Daoy (cell line): Measurements from ENCODE around the gene CCDC7. TPM values are rescaled to one million over a fixed set of nuclear protein-coding genes. Genes with fewer than 3 reads are reported as not detected.
"Not testable (repeated sequence)": the region's sequence is repeated elsewhere in the genome, so short reads cannot be mapped to it uniquely, and the experiment has no call there.

Source experiments
- DNase-seq: peaks from one replicate; pipeline ENCODE4 v3.0.0-alpha.2; 2015; ENCODE audit warnings: low read depth
- total RNA-seq: library from RNA; depleted of rRNA; stranded (reverse); fragments of >200 nt; shearing (Covaris generic); gene quantifications from 2 replicates; pipeline ENCODE4 v1.2.3, GENCODE V29; 2014; rRNA removed

CCDC7 gene
- total RNA-seq = 1.8 and 4.4 TPM in 2 replicates

DNA sequence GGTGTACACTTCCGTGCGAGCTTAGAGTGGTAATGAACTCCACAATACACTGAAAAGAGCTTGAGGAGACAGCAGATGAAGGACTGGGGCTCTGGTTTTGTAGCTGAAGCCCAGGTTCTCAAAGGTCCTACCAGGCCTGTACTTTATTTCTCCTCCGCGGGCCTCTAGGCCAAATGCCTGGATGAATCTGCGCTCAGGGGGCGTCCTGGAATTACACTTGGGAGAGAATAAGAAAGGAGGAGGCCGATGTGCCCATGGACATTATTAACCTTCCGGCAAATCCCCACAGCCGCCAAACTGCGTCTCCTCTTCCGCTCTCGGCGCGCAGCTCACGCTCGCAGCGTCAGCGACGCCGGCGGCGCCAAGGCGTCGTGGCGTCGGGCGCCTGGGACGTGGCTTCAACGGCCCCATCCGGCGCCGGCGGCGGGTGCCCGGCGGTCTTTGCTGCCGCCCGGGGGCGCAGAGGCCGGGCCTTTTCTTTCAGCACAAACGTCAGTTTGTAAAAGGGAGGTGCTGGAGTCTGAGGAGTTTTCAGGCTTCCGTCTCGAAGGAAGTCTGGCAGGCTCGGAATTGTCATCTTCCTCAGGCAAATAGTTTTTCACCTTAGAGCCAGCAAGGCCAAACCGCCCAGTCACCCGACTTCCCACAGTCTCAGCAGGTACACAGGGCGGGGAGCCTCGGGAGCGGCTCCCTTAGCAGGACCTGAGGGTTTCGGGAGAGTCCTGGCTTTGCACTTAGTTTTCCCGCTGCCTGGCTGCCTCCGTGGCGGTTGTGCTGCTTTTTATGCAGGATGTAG is at the start of gene CCDC7:
CCDC7 (plus strand) TSS at position 401 of the 796 bp plus-strand sequence. CDS start 5,503 bp downstream, outside the sequence.
- peak; percentile 90 for DNase-seq

DNA sequence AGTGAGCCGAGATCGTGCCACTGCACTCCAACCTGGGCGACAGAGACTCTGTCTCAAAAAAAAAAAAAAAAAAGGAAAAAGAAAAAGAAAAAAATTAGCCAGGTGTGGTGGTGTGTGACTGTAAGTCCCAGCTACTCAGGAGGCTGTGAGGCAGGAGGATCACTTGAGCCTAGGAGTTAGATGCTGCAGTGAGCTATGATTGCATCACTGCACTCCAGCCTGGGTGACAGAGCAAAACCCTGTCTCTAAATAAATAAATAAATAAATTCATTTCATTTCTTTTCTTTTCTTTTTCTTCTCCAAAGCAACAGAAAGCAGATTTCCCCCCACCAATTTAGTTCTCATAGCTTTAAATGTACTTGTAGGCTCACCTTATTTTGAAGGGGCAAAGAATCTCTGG is 48.8 kb upstream of the CCDC7 start:
- not testable (repeated sequence) for DNase-seq

DNA sequence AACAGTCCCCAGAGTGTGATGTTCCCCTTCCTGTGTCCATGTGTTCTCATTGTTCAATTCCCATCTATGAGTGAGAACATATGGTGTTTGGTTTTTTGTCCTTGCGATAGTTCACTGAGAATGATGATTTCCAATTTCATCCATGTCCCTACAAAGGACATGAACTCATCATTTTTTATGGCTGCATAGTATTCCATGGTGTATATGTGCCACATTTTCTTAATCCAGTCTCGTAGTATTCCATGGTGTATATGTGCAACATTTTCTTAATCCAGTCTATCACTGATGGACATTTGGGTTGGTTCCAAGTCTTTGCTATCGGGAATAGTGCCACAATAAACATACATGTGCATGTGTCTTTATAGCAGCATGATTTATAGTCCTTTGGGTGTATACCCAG is 46.2 kb upstream of the CCDC7 start:
- not testable (repeated sequence) for DNase-seq

DNA sequence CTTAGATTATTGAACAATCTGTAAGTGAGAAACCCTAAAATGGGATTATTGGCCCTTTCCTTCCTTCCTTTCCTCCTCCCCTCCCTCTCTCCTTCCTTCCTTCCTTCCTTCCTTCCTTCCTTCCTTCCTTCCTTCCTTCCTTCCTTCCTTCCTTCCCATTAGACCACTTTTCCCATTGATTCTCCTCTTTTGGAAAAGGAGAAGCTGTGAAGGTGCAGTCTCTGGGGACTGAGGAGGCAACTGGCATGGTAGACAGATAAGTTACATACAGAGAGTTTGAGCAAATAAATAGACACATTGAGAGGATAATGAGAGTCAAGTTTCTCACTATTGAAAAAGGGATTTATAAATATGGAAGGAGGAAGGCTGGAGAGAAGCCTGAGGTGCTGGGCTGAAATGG is 45.0 kb upstream of the CCDC7 start:
- DNase-seq = no peak

DNA sequence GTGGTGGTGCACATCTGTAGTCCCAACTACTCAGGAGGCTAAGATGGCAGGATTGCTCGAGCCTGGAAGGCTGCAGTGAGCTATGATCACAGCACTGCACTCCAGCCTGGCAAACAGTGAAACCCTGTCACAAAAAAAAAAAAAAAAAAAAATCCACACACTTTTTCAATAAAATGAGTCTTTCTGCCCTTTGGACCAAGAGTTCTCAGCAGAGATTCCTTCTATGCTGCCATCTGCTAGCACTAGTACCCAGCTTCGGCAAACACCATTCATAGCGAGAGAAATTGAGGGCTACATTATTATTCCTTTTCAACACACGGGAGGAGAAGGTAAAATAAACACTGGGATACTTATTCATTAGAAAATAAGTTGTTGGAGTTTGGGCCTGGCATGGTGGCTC is 43.4 kb upstream of the CCDC7 start:
- DNase-seq = no peak

DNA sequence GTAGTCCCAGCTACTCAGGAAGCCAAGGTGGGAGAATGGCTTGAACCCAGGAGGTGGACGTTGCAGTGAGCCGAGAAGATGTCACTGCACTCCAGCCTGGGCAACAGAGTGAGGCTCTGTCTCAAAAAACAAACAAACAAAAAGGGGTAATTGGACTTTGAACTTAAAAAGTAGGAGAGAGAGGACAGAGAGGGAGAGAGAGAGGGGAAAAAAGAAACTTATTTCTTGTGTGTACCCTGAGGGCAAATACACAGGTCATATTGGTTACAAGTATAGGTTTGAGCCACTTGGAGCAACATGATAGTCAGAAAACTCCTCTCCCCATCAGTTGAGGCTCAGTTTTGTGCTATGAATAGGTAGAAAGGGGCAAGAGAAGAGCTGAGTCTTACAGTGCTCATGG is 42.8 kb upstream of the CCDC7 start:
- DNase-seq = no peak

DNA sequence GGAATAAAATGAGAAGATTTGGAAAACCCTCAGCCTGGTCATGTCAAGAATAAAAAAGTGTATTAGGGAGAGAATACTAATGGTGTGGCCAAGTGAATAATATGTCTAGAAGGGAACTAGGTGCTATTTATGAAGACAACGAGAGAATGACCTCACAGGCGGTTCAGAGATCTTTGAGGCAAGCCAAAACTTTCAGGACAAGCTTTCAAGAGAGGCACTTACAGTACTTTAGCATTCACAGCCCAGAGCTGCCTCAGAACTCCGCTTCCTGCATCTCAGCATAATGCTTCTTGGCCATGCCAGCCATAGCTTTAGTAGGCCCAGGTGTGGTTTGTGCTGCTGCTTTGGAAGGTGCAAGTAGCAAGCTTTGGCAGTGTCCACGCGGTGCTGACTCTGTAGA is 37.2 kb upstream of the CCDC7 start:
- no peak for DNase-seq

DNA sequence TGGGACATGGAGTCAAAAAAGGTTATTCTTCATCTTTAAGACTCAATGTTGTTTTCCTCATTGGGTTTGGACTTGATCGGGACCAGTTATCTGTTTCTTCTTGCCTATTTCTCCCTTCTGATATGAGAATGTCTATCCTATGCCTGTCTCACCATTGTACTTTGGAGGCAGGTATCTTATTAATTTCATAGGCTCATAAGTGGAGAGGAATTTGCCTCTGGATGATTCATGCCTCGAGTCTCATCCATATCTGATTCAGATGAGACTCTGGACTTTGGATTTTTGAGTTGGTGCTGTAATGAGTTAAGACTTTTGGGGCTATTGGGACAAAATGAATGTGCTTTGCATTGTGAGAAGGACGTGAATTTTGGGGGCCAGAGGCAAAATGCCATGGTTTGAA is 36.2 kb upstream of the CCDC7 start:
- DNase-seq = no peak

DNA sequence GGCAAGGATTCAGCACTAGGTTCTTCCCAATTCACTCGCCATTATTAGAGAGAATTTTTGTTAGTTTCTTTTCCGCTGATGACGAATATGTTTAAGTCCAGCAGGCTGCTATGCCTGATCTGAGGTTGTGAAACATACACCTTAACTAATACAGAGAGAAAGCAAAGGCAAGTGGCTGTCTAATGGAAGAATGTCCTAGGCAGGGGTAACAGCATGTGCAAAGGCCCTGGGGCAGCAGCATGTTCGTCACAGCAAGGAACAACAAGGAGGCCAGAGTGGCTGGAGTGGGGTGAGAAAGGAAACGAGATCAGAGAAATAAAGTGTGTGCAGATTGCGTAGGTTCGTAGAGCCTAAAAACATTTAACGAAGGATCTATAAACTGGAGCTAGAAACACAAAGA is 35.4 kb upstream of the CCDC7 start:
- no peak for DNase-seq

DNA sequence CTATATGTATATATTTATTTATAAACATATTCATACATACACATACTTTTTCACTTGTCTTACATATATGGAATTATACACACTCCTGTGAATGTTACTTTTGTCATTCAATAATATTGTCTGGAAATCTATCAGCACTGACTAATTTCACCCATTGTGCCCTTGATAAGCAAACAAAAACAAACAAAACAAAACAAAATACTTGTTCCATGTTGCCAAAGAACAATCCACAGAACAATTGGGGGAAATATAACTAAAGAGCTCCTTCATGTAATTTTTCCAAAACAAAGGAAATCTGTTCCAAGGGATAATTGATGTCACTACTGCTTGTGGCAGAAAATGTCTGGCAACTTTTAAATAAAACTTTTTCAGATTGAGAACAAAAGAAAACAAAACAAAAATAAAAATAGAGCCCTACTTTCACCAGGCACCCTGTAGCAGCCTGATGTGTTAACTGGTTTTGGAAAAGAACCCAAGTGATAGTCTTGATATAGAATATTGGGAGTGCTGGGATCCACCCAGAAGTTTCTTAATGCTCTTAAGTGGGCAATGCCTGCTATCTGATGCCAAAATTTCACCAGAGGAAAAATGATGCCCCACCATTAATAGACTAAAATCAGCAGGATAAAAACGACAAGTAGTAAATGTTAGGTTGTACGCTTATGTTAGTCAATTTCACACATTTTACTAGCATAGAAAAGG is 34.0 kb upstream of the CCDC7 start:
- DNase-seq = no peak

DNA sequence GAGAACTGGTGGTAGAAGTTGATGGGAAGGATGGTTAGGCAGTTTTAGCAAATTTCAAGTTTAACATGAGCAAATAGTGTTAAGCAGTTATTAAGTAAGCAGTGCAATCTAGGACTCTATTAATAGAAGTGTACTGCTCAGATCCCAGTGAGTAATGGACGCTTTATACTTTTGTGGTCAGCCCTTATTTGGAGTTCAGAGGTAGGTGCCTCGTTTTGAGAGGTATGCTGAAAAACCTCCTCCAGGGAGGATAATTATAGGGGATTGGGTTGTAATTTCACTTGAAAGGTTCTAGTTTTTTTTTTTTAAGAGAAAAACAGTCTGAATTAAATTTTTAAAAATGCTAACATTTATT is 33.5 kb upstream of the CCDC7 start:
- peak; percentile 9 for DNase-seq

DNA sequence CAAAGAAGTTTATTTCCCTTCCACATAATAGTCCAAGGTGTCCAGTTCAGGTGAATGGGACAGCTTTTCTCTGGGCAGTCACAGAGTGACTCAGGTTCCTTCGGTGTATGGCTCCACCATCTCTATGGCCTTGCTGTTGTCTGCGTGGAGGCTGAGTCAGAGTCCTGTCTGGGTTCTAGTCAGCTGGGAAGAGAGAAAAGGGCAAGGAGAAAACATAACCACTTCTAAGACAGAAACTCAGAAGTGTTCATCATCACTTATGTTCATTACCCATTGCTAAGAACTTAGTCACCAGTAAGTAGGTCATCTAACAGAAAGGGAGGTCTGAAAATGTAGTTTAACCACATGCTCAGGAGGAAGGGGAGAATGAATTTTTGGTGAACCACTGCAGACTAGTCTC is 32.4 kb upstream of the CCDC7 start:
- DNase-seq = peak; percentile 88

DNA sequence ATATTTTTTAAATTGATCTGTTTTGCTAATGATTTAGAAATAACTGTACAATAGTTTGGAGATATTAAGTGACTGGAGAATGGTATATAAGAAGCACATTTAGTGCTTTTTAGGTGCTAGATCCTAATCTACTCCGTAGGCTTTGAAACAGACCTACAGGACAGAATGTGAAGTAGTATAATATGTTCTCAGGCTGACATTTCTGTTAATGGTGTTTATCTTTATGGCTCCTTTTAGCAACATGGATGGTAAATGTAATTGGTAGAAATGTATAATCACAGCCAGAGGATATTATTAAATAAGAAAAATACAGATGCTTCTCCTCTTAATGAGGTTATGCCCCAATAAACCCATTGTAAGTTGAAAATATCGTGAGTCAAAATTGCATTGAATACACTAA is 30.6 kb upstream of the CCDC7 start:
- no peak for DNase-seq

DNA sequence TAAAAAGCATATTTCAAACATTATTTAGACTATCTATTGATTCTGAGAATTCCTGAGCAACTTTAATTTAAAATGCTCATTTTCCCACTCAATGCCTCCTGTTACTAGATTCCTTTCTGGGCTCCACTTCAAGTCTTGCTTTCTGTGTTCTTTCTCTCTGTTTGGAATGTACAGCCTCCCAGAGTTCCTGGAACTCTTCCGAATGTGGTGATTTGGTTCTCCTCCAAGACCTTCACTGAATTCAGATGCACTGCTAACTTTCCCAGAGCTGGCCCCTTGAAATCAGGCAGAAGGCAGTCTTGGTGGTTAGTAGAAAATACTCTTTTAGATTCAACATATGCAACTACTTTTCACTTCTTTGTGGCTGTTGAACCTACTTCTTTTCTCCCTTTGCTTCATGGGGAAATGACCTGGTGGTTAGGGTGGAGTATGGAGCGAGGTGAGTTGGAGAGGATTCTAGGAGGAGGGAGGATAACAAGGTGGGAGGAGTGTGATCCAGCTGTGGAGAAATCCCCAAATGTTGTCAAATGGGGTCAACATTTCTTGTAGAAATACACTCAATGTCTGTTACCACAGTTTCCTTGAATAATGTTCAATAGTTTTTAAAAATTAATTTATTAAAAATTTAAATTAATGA is 27.9 kb upstream of the CCDC7 start:
- DNase-seq = no peak

DNA sequence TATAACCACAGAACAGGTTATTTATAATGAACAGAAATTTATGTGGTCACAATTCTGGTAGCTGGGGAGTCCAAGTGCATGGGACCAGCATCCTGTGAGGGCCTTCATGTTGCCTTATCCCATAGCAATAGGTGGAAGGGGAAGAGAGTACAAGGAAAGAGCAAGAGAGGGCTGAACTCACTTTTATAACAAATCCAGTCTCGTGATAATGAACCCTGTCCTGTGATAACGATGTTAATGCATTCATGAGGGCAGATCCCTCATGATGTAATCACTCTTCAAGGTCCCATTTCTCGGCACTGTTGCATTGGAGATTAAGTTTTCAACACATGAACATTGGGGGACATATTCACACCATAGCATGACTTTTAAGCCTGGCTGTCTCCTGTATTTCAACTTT is 27.4 kb upstream of the CCDC7 start:
- DNase-seq = no peak

DNA sequence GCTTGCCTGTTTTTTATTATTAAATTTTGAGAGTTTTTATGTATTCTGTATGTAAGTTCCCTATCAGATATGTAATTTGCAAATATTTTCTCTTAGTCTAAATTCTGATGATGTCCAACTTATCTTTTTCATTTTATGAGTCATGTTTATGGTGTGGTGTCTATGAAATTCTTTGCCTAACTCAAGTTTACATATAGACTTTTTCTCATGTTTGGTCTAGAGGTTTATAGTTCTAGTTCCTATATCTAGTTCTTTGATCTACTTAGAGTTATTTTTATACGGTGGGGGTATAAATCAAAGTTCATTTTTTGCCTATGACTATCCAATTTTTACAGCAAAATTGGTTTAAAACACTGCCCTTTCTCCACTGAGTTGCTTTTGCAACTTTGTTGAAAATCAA is 26.3 kb upstream of the CCDC7 start:
- DNase-seq = no peak

DNA sequence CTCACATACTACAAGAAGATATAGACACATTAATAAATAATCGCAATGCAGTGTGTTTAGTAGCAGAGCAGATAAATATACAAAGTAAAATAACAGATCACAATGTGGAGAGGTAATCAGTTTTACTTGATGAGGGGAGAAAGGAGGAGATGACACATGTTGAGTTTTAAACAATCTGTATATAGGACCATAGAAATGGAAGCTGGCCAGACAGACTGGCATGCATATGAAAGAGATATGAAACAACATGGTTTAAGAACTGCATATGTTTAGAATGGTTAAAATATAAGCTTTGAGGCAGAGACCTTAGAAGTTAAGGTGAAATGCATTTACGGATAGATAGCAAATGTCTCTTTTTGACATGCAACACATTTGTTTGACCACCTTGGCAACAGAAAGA is 19.8 kb upstream of the CCDC7 start:
- no peak for DNase-seq

DNA sequence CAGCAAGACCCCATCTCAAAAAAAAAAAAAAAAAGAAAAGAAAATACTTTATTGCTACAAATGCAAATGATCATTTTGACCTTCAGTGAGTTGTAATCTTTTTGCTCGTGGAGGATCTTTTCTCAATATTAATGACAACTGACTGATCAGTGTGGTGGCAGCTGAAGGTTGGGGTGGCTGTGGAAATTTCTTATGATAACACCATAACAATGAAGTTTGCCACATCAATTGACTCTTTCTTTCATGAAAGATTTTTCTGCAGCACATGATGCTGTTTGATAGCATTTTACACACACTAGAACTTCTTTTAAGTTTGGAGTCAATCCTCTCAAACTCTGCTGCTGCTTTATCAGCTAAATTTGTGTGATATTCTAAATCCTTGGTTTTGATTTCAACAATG is 12.4 kb upstream of the CCDC7 start:
- no peak for DNase-seq

DNA sequence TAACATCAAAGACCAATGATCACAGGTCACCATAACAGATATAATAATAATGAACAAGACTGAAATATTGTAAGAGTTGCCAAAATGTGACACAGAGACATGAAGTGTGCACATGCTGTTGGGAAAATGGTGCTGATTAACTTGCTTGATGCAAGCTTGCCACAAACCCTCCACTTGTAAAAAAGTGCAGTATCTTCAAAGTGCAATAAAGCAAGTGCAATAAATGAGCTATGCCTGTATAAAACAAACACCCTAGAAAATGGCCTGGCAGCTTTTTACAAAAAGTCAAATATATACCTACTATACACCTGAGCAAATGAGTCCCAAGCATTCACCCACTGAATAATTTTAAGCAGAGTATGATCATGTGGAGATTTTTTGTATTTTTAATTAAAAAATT is 9.7 kb upstream of the CCDC7 start:
- no peak for DNase-seq

DNA sequence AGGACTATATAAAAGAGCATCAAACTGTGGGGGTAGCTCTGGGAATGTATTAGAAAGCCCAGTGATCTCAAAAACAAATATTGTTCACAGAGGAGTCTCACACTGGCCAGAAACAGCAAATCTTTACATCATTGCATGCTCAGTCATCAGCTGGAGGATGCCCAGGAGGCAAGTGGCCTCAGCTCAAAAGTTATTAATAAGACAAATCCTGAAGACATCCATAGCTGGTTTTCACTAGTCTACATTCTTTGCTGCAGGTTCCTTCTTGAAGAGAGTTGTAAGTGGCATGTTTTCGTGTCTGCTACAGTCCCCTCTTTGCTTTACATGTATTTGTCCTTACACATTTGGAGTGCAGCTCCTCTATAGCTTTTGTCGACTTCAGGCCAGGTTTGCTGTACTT is 8.6 kb upstream of the CCDC7 start:
- no peak for DNase-seq

DNA sequence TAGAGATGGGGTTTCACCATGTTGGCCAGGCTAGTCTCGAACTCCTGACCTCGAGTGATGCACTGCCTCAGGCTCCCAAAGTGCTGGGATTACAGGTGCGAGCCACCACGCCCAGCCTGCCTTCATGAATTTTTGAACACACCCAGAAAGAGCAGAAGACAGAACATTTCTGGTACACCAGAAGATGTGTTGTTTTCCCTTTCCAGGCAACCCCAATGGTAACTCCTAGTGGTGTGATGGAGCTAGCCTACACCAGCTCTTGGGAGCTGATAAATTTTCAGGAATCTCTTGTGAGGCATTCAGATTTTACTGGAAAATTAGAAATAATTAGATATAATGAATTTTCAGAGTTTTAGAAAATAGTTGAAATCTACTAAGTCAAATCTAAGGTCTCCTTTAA is 904 bp upstream of the CCDC7 start:
- no peak for DNase-seq

DNA sequence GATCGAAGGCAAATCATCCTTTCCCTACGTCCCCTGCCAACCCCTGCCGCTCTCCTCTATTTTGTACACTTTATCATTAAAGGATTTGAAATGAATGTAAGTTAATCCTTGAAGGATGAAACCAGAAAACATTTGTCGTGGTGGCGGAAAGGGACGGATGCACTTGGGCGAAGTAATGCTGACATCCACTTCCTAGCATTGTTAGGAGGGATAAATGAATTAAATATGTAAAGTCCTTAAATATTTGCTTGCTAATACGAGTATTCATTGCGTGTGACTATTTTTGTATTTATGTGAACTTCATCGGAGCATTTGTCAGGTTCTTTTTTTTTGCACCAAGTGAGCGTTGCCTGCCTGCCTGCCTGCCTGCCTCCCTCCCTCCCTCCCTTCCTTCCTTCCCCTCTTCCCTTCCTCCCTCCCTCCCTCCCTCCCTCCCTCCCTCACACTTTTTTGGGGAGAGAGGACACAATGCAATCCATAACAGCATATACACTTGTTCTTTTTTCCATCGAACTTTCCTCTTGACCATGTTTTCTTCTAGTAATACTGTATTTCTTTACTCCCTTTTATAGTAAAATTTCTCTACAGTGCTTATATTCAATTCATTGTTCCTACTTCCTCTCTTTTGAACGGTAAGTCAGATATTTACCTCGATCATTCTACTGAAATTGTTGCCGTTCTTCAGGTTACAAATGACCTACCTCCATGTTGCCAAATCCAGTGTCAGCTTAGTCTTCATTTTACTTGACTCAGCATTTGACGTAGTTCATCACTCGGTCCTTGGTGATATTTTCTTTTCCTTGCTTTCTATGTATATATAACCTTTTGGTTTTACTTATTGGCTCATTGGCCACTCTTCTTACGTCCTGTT is 831 bp downstream of the CCDC7 start:
- DNase-seq = peak; percentile 23
